B cell (primary cell): ENCODE measurements around the gene ATP5ME. TPM values are rescaled to one million over a fixed set of nuclear protein-coding genes. Genes with fewer than 3 reads are reported as not detected.

Experiments
- ATAC-seq: fragments of 200-7000 bp; cut with Tn5 transposase; one replicate; pipeline ENCODE4 v1.10.0; 2021; ENCODE audit warnings: low read depth, mild to moderate bottlenecking, moderate number of reproducible peaks, moderate library complexity
- CTCF ChIA-PET: fragments of 350-600 bp; sonication (Branson Sonifier 250); formaldehyde crosslinking; loops from one replicate; lab custom pipeline; 2021; ENCODE audit warnings: antibody characterized with exemption, inconsistent platforms; lab: Charles Lee
- POLR2A ChIA-PET: fragments of 350-600 bp; sonication (Branson Sonifier 250); formaldehyde crosslinking; loops from one replicate; lab custom pipeline; 2021; ENCODE audit warnings: antibody characterized with exemption; lab: Charles Lee
- DNase-seq: peaks from one replicate; pipeline ENCODE4 v3.0.0; 2013
- H2AFZ ChIP-seq: 2 replicates; pipeline ENCODE4 v1.6.1; 2012; ENCODE audit warnings: mild to moderate bottlenecking, low read depth, low read length; ENCODE audit not compliant: insufficient read depth, poor library complexity, severe bottlenecking
- H3K27ac ChIP-seq, 2 donors: 1 replicate in 1 of 2; 2 replicates in 1 of 2; pipeline ENCODE4 v1.5.1; 2012 to 2013; ENCODE audit warnings: low read length in 2 of 2, mild to moderate bottlenecking in 2 of 2, moderate library complexity in 1 of 2
- H3K27me3 ChIP-seq, 4 experiments: fragments of 200-600 bp in 1 of 4; sonication (generic) in 1 of 4; replicated peaks in 1 of 4; 1 replicate in 2 of 4; 2 replicates in 2 of 4; pipeline versions ENCODE4 v1.6.1 to v1.7.0; 2013 to 2016; ENCODE audit warnings: low read length in 3 of 4, mild to moderate bottlenecking in 2 of 4, mixed read lengths in 1 of 4, moderate library complexity in 1 of 4; ENCODE audit not compliant: insufficient read depth in 4 of 4, control insufficient read depth in 3 of 4; ENCODE audit errors: control extremely low read depth in 1 of 4
- H3K36me3 ChIP-seq, 2 experiments: replicated peaks in 1 of 2; 1 replicate in 1 of 2; 2 replicates in 1 of 2; pipeline versions ENCODE4 v1.6.1 to v1.7.1; 2013; ENCODE audit warnings: low read length in 1 of 2; ENCODE audit not compliant: insufficient read depth in 2 of 2, control insufficient read depth in 1 of 2; ENCODE audit errors: control extremely low read depth in 1 of 2, extremely low read depth in 1 of 2
- H3K4me1 ChIP-seq, 2 donors: fragments of 200-600 bp in 1 of 2; sonication (generic) in 1 of 2; 1 replicate in 1 of 2; 2 replicates in 1 of 2; pipeline versions ENCODE4 v1.5.1 to v1.6.1; 2013 to 2017; ENCODE audit warnings: low read length in 2 of 2; ENCODE audit not compliant: control insufficient read depth in 2 of 2, insufficient read depth in 2 of 2
- H3K4me2 ChIP-seq: replicated peaks from 2 replicates; pipeline ENCODE3; 2012; ENCODE audit warnings: mild to moderate bottlenecking, low read depth, low read length; ENCODE audit not compliant: poor library complexity, severe bottlenecking
- H3K4me3 ChIP-seq, 5 experiments: fragments of 200-600 bp in 1 of 5; sonication (generic) in 1 of 5; 1 replicate in 3 of 5; 2 replicates in 2 of 5; pipeline versions ENCODE4 v1.5.1 to v1.7.0; 2011 to 2016; ENCODE audit warnings: low read length in 4 of 5, mild to moderate bottlenecking in 4 of 5, low read depth in 2 of 5, control low read depth in 1 of 5, moderate library complexity in 1 of 5; ENCODE audit not compliant: insufficient read depth in 1 of 5; ENCODE audit errors: control extremely low read depth in 1 of 5, extremely low read depth in 1 of 5
- H3K79me2 ChIP-seq: fragments of 200-600 bp; sonication (generic); one replicate; pipeline ENCODE4 v1.6.0; 2016; ENCODE audit warnings: low read length; ENCODE audit not compliant: control insufficient read depth, insufficient read depth
- H3K9ac ChIP-seq: fragments of 200-600 bp; sonication (generic); 2 replicates; pipeline ENCODE4 v1.6.1; 2017; ENCODE audit warnings: mild to moderate bottlenecking, low read length, moderate library complexity
- H3K9me3 ChIP-seq, 3 donors: one replicate each; pipeline versions ENCODE4 v1.6.1 to v1.7.1; 2013; ENCODE audit warnings: low read length in 2 of 3; ENCODE audit not compliant: control insufficient read depth in 2 of 3, insufficient read depth in 1 of 3; ENCODE audit errors: control extremely low read depth in 1 of 3
- H4K20me1 ChIP-seq: 2 replicates; pipeline ENCODE4 v1.6.0; 2012; ENCODE audit warnings: mild to moderate bottlenecking, low read length; ENCODE audit not compliant: insufficient read depth, control insufficient read depth, poor library complexity, severe bottlenecking
- H3K27ac Mint-ChIP-seq: one replicate; pipeline ENCODE4 v1.8.0; 2021; ENCODE audit warnings: mixed read lengths
- H3K27me3 Mint-ChIP-seq: one replicate; pipeline ENCODE4 v1.8.0; 2021; ENCODE audit warnings: mixed read lengths
- H3K4me1 Mint-ChIP-seq: one replicate; pipeline ENCODE4 v1.8.0; 2021; ENCODE audit warnings: mixed read lengths
- H3K4me3 Mint-ChIP-seq: one replicate; pipeline ENCODE4 v1.8.0; 2021; ENCODE audit warnings: mixed read lengths
- H3K9me3 Mint-ChIP-seq: one replicate; pipeline ENCODE4 v1.8.0; 2022; ENCODE audit warnings: mixed read lengths; ENCODE audit not compliant: insufficient read depth
- CTCF ChIP-seq: fragments of 200-600 bp; IDR thresholded peaks from one replicate; pipeline ENCODE4 v1.8.0; 2022; ENCODE audit warnings: antibody characterized with exemption, mild to moderate bottlenecking
- EZH2 ChIP-seq: IDR thresholded peaks from 2 replicates; pipeline ENCODE4 v1.6.1; 2012; ENCODE audit warnings: borderline replicate concordance, low read depth, mild to moderate bottlenecking, moderate library complexity, low read length; ENCODE audit not compliant: insufficient read depth, poor library complexity, severe bottlenecking
- WGBS: methylation state at CpG from one replicate; pipeline ENCODE4 v1.1.5; 2013; ENCODE audit warnings: missing lambda C conversion rate; ENCODE audit not compliant: insufficient coverage; 5-methylcytosine and 5-hydroxymethylcytosine counted together
- intact Hi-C: fragments of 100-400 bp; cut with micrococcal nuclease; formaldehyde crosslinking; loops from one replicate; pipeline ENCODE4 v1.10.0; 2022
- polyA plus RNA-seq: library from polyadenylated mRNA; depleted of rRNA; stranded (reverse); fragments of >200 nt; gene quantifications from 2 replicates; pipeline ENCODE4 v1.2.3, GENCODE V29; 2012
- total RNA-seq, 2 donors: library from RNA; stranded (reverse); fragments of 120-200 nt in 1 of 2; gene quantifications; 1 replicate in 1 of 2; 2 replicates in 1 of 2; pipeline versions ENCODE4 v1.2.3 to v1.2.4, GENCODE V29; 2013 to 2022

ATP5ME gene
- total and polyA plus RNA-seq, 2 donors (not counting 1 experiment from before 2014, with no cell fraction given): 129 to 153 TPM

GRCh38 chr4:628311-628741, 45.8 kb downstream of the ATP5ME start:
- peaks cover 0 to 6% (median 0%) of the 10 kb centered on the region in 4 experiments for H3K27me3 ChIP-seq
- POLR2A ChIA-PET: no interaction called here
- 94% methylated on average over 17 of the region's 17 CpGs for WGBS
- Mint-ChIP-seq H3K27me3 (peaks cover 4% of the 10 kb centered on the region), H3K27ac (no peak overlapping the region), H3K4me3 (no peak overlapping the region), H3K4me1 (no peaks in the 10 kb centered on the region), H3K9me3 (no peaks in the 10 kb centered on the region)
- H2AFZ ChIP-seq: no peak overlapping the region
- TF ChIP-seq CTCF (no peak), EZH2 (no peak)
- intact Hi-C loops: no loop called here
- H3K4me3 ChIP-seq: no peak overlapping the region
- no peaks in the 10 kb centered on the region for H3K36me3 ChIP-seq
- no peak overlapping the region for H3K4me2 ChIP-seq
- CTCF ChIA-PET: no interaction called here
- no peaks in the 10 kb centered on the region for H3K79me2 ChIP-seq
- H3K27ac ChIP-seq: no peak overlapping the region
- H4K20me1 ChIP-seq: no peaks in the 10 kb centered on the region
- ATAC-seq: no peak
- no peak overlapping the region for H3K9ac ChIP-seq
- DNase-seq: no peak
- no peaks in the 10 kb centered on the region for H3K4me1 ChIP-seq
- peaks cover 0 to 30% (median 3%) of the 10 kb centered on the region in 3 donors for H3K9me3 ChIP-seq

- no peaks in the 10 kb centered on the region for H3K79me2 ChIP-seq
Observed at GRCh38 chr4:627347-628125, 46.5 kb downstream of the ATP5ME start.

More at GRCh38 chr4:627347-628125, 46.5 kb downstream of the ATP5ME start:
- intact Hi-C loops: no loop called here
- H3K4me3 Mint-ChIP-seq: no peak overlapping the region
- no peak overlapping the region for H3K27ac Mint-ChIP-seq
- Histone ChIP-seq H3K27ac (no peak overlapping the region), H2AFZ (no peak overlapping the region), H3K36me3 (no peaks in the 10 kb centered on the region), H4K20me1 (no peaks in the 10 kb centered on the region), H3K4me3 (no peak overlapping the region), H3K27me3 (peaks cover 0 to 6% (median 0%) of the 10 kb centered on the region in 4 experiments), H3K9me3 (peaks cover 0 to 30% (median 3%) of the 10 kb centered on the region in 3 donors), H3K4me2 (no peak overlapping the region), H3K4me1 (no peaks in the 10 kb centered on the region), H3K9ac (no peak overlapping the region)
- no peaks in the 10 kb centered on the region for H3K4me1 Mint-ChIP-seq
- no peak for ATAC-seq
- H3K27me3 Mint-ChIP-seq: peaks cover 4% of the 10 kb centered on the region
- H3K9me3 Mint-ChIP-seq: no peaks in the 10 kb centered on the region
- CTCF ChIA-PET: no interaction called here
- WGBS: 86% methylated on average over 14 of the region's 15 CpGs
- DNase-seq: no peak
- POLR2A ChIA-PET: no interaction called here
- TF ChIP-seq EZH2 (no peak), CTCF (no peak)
